BJ (cell line): Measurements from ENCODE around the gene EXTL2. TPM values are rescaled to one million over a fixed set of nuclear protein-coding genes. Genes with fewer than 3 reads are reported as not detected.
"Not testable (repeated sequence)": the region's sequence is repeated elsewhere in the genome, so short reads cannot be mapped to it uniquely, and the experiment has no call there.

Experiments
- CTCF ChIA-PET: fragments of 350-600 bp; formaldehyde crosslinking; extraction: SDS; loops from one replicate; lab custom pipeline; 2021; ENCODE audit warnings: antibody characterized with exemption, inconsistent platforms; lab: Yijun Ruan, JAX
- POLR2A ChIA-PET: fragments of 300-600 bp; sonication (Branson Sonifier 250); formaldehyde crosslinking; extraction: SDS; loops from one replicate; lab custom pipeline; 2021; ENCODE audit warnings: antibody characterized with exemption; lab: Charles Lee
- DNase-seq: peaks from one replicate; pipeline ENCODE4 v3.0.0-alpha.2; 2011; ENCODE audit warnings: low read depth
- H3K27me3 ChIP-seq: 2 replicates; pipeline ENCODE4 v1.6.0; 2011; ENCODE audit warnings: low read length; ENCODE audit not compliant: control insufficient read depth, insufficient read depth
- H3K36me3 ChIP-seq: 2 replicates; pipeline ENCODE4 v1.5.1; 2011; ENCODE audit warnings: low read length; ENCODE audit not compliant: control insufficient read depth, insufficient read depth
- H3K4me3 ChIP-seq: 2 replicates; pipeline ENCODE4 v1.5.1; 2011; ENCODE audit warnings: low read depth, mild to moderate bottlenecking, control low read depth, low read length
- polyA plus RNA-seq: library from polyadenylated mRNA; depleted of rRNA; stranded (reverse); fragments of >200 nt; gene quantifications from 2 replicates; pipeline ENCODE4 v1.2.3, GENCODE V29; 2011; rRNA removed
- TF ChIP-seq, protein P1 (sequence below): IDR thresholded peaks from 2 replicates; pipeline ENCODE4 v1.5.1; 2011; ENCODE audit warnings: low read depth, mild to moderate bottlenecking, control low read depth, inconsistent platforms, low read length, moderate library complexity; ENCODE audit not compliant: insufficient read depth

Gene EXTL2
- polyA plus RNA-seq, 1 experiment = 13.7 TPM

DNA sequence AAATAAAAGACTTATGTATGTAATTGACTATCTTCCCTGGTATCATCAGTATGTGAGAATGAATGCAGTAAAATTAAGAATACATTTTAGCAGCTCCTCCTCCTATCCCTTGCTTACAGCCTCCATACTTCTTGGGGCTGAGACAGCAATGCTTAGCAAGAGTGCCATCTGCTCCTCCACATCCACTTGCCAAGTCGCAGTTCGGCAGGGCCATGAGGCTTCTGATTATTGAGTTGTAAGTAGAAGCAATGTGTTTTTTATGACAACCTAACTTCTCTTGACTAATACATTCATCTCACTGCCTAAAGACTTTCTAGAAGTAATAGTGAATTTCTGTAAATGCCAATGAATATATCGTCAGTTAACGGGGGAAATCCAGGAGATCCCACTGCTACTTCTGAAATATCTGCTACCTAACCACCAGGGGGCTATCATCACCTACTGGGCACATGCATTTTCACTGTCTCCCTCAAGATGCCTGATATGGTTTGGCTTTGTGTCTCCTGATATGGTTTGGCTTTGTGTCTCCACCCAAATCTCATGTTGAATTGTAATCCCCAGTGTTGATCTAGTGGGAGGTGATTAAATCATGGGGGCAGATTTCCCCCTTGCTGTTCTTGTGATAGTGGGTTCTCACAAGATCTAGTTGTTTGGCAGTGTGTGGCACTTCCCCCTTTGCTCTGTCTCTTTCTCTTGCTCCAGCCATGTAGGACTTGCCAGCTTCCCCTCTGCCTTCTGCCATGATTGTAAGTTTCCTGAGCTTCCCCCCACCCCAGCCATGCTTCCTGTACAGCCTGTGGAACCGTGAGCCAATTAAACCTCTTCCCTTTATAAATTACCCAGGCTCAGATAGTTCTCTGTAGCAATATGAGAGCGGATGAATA lies 59.6 kb downstream of the EXTL2 start:
- POLR2A ChIA-PET = no interaction called here
- no peak for DNase-seq

DNA sequence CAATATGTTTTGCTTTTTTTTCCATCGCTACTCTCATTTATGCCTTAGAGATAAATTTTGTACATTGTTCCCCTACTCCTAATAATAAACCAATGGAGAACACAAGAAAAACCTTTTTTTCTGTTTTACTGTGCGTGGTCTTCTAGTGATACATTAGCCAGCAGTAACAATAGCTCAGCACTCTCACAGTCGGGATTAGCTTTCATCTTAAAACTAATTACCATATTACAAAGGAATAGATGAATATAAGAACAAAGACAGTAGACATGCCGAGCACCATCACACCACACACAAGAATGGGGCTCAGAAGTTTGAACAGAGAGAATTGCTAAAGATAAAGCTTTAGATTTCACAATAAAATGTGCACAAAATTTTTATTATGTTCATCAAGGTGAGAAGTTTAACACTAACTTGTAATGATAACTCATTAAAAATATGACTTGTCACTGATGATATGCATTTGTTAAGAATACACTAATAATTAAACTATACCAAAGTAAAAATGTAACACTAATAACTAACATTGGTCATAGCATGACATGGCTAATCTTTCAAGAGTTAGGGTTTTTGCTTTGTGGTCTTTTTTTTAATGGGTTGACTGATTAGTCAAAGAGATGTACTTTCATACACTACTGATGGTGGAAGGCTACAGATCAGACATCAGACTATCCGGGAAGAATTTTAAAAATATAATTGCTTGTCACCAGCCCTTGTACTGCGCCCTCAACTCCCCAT lies 61.8 kb downstream of the EXTL2 start:
- ChIA-PET CTCF (no interaction called here), POLR2A (no interaction called here)
- TF ChIP-seq, protein P1, sequence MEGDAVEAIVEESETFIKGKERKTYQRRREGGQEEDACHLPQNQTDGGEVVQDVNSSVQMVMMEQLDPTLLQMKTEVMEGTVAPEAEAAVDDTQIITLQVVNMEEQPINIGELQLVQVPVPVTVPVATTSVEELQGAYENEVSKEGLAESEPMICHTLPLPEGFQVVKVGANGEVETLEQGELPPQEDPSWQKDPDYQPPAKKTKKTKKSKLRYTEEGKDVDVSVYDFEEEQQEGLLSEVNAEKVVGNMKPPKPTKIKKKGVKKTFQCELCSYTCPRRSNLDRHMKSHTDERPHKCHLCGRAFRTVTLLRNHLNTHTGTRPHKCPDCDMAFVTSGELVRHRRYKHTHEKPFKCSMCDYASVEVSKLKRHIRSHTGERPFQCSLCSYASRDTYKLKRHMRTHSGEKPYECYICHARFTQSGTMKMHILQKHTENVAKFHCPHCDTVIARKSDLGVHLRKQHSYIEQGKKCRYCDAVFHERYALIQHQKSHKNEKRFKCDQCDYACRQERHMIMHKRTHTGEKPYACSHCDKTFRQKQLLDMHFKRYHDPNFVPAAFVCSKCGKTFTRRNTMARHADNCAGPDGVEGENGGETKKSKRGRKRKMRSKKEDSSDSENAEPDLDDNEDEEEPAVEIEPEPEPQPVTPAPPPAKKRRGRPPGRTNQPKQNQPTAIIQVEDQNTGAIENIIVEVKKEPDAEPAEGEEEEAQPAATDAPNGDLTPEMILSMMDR = no peak
- no peak for DNase-seq
- Histone ChIP-seq H3K27me3 (no peaks in the 10 kb centered on the region), H3K4me3 (no peak overlapping the region), H3K36me3 (no peaks in the 10 kb centered on the region)

More for the DNA sequence above, 59.6 kb downstream of the EXTL2 start:
- no peaks in the 10 kb centered on the region; the same call in 1 of the 2 replicates for H3K27me3 ChIP-seq
- H3K36me3 ChIP-seq = no peaks in the 10 kb centered on the region
- no peak overlapping the region for H3K4me3 ChIP-seq
- CTCF ChIA-PET = interaction anchor here (0.7 kb wide), 1 partner anchor 151 kb away, joined by 3 read pairs; no protein-coding TSS in a partner anchor
- TF ChIP-seq, protein P1 = peak; percentile 44

DNA sequence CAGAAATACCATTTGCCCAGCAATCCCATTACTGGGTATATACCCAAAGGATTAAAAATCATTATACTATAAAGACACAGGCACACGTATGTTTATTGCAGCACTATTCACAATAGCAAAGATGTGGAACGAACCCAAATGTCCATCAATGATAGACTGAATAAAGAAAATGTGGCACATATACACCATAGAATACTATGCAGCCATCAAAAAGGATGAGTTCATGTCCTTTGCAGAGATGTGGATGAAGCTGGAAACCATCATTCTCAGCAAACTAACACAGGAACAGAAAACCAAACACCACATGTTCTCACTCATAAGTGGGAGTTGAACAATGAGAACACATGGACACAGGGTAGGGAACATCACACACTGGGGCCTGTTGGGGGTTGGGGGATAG lies 69.0 kb downstream of the EXTL2 start:
- not testable (repeated sequence) for H3K4me3 ChIP-seq

More for the DNA sequence above, 69.0 kb downstream of the EXTL2 start:
- POLR2A ChIA-PET, DNase-seq, H3K36me3 ChIP-seq, CTCF ChIA-PET, H3K27me3 ChIP-seq: not testable (repeated sequence)

Other genes with a start within 250 kb of the EXTL2 start
- gene VCAM1, start 175.1 kb downstream of the EXTL2 start, polyA plus RNA-seq = 0.05 and 0.15 TPM in 2 replicates
- 4.6 and 8.1 TPM in 2 replicates for gene SLC30A7, start 1.2 kb upstream of the EXTL2 start, polyA plus RNA-seq
- gene DPH5, start 130.9 kb upstream of the EXTL2 start, polyA plus RNA-seq = 31.8 and 54.5 TPM in 2 replicates